Small intestine (tissue), 7 donors: ENCODE measurements around the gene BMI1. TPM values are rescaled to one million over a fixed set of nuclear protein-coding genes. Genes with fewer than 3 reads are reported as not detected.

Experiments
- DNase-seq, 2 donors: peaks; one replicate each; pipeline versions ENCODE4 v3.0.0 to v3.0.0-alpha.2; 2013
- FAIRE-seq: peaks from 2 replicates; lab custom pipeline; 2012; peaks lifted over from hg19 to GRCh38; lab: Jason Lieb, UNC
- H3K27ac ChIP-seq, 3 donors: one replicate each; pipeline ENCODE4 v1.5.1; 2013; ENCODE audit warnings: low read length in 2 of 3, mild to moderate bottlenecking in 2 of 3, control low read depth in 1 of 3, inconsistent platforms in 1 of 3, low read depth in 1 of 3, moderate library complexity in 1 of 3
- H3K27me3 ChIP-seq, 3 donors: one replicate each; pipeline ENCODE4 v1.6.1; 2013; ENCODE audit warnings: low read length in 3 of 3, inconsistent platforms in 1 of 3; ENCODE audit not compliant: control insufficient read depth in 3 of 3, insufficient read depth in 3 of 3
- H3K36me3 ChIP-seq, 3 donors: one replicate each; pipeline ENCODE4 v1.6.1; 2013; ENCODE audit warnings: low read length in 3 of 3, inconsistent platforms in 1 of 3, low read depth in 1 of 3, mild to moderate bottlenecking in 1 of 3, moderate library complexity in 1 of 3; ENCODE audit not compliant: control insufficient read depth in 3 of 3, insufficient read depth in 2 of 3
- H3K4me1 ChIP-seq, 3 donors: one replicate each; pipeline ENCODE4 v1.6.1; 2013; ENCODE audit warnings: low read length in 2 of 3, inconsistent platforms in 1 of 3, low read depth in 1 of 3, mild to moderate bottlenecking in 1 of 3, moderate library complexity in 1 of 3; ENCODE audit not compliant: control insufficient read depth in 3 of 3, insufficient read depth in 2 of 3
- H3K4me3 ChIP-seq, 3 donors: one replicate each; pipeline ENCODE4 v1.5.1; 2013; ENCODE audit warnings: low read length in 3 of 3, control low read depth in 1 of 3, inconsistent platforms in 1 of 3, low read depth in 1 of 3, mild to moderate bottlenecking in 1 of 3, moderate library complexity in 1 of 3
- H3K9me3 ChIP-seq, 2 donors: one replicate each; pipeline ENCODE4 v1.6.1; 2013; ENCODE audit warnings: low read depth in 1 of 2, low read length in 1 of 2; ENCODE audit not compliant: control insufficient read depth in 2 of 2, insufficient read depth in 1 of 2
- WGBS, 3 donors: extraction: QIAGEN DNeasy Blood & Tissue Kit; methylation state at CpG; one replicate each; pipeline ENCODE4 v1.1.7; 2013; 5-methylcytosine and 5-hydroxymethylcytosine counted together
- polyA plus RNA-seq, 4 donors: library from polyadenylated mRNA; stranded (reverse) in 3 of 4; unstranded in 1 of 4; fragments of 200-250 nt in 3 of 4; fragments of 120-200 nt in 1 of 4; gene quantifications; one replicate each; pipeline versions ENCODE4 v1.2.1 to v1.2.3, GENCODE V29; 2013
- donor health status: healthy with polysubstance abuse.
- donor health status: control.
- donor health status: control.
- donor health status: Bipolar disorder and iron deficiency.
- donor health status: healthy.

BMI1 gene
- polyA plus RNA-seq, 4 donors = 10.3 to 31.4 (median 19.6) TPM

DNA sequence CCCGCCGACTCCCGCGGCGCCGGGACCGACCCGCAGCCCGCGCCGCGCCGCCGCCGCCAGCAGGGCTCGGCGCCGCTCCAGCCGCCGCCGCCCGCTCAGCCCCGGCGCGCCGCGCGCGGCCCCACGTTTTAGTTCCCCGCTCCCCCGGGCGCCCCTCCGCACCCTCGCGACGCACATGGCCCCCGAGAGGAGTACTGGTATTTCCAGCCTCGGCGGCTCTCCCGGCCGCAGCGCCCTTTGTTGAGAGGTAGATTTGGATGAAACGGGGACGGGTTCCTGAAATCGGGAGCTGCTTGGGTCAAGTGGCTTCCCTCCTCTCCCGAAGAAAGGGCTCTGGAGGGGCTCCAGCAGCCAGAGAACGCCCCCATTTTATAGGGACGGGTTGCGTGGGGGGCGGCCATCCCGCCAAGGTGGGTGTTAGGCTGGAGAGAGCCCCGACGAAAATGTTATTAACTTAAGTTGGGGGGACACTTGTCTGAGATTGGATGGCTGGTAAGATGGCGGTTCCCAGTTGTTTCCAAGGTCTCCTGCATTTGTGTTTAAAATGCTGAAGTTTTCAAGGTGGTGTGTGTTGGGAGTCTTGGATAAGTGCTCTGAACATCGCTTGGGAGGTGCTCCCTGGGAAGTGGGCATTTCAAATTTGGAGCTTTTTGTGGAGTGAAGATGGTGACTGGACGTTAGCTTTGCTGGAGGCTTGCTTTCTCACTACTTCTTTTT is 1.2 kb downstream of the BMI1 start:
- H3K9me3 ChIP-seq = no peaks in the 10 kb centered on the region
- H3K27me3 ChIP-seq = peaks cover 0 to 19% (median 0%) of the 10 kb centered on the region in 3 donors
- H3K27ac ChIP-seq = peak overlapping the region in 1 of 3 donors; percentile 21
- 2 to 3% (median 2%) methylated on average over 26 to 57 of the region's 57 CpGs for WGBS, 3 donors
- no peak for FAIRE-seq
- peak in 1 of 2 donors; percentile 67 for DNase-seq
- H3K4me1 ChIP-seq = peaks cover 2 to 21% (median 2%) of the 10 kb centered on the region in 3 donors
- H3K36me3 ChIP-seq = no peaks in the 10 kb centered on the region
- H3K4me3 ChIP-seq = peak overlapping the region; percentile 59 to 96 (median 93)

DNA sequence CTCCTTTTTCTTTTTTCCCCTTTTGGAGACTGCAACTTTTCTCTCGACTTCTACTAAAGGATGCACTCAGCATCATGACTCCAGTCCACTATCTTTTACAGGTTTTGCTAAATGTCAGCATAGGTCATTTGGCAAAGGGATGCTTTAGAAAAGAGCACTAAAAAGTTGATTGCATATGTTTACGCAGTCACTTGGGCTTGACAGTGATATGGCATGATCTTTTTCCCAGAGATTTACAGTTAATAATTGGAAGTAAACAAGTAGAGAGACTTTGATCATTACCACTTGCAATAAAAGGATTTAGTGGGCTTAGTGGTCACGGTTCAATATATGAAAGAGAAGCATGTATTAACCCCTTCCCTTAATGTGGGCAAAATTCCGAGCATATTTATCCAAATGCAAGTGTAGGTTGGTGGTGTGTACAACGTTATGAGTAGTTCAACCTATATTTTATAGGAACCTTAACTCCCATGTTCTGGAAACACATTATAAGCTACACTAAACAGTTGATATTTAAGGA is 1.8 kb downstream of the BMI1 start:
- DNase-seq (no peak), FAIRE-seq (no peak)
- H3K4me1 ChIP-seq = peaks cover 2 to 20% (median 2%) of the 10 kb centered on the region in 3 donors
- H3K27ac ChIP-seq = no peak overlapping the region
- peaks cover 0 to 19% (median 0%) of the 10 kb centered on the region in 3 donors for H3K27me3 ChIP-seq
- no peaks in the 10 kb centered on the region for H3K9me3 ChIP-seq
- no peaks in the 10 kb centered on the region for H3K36me3 ChIP-seq
- H3K4me3 ChIP-seq = peak overlapping the region in 2 of 3 donors; percentile 59 to 93
- 20 to 61% (median 41%) methylated on average over 5 of the region's 5 CpGs for WGBS, 3 donors

DNA sequence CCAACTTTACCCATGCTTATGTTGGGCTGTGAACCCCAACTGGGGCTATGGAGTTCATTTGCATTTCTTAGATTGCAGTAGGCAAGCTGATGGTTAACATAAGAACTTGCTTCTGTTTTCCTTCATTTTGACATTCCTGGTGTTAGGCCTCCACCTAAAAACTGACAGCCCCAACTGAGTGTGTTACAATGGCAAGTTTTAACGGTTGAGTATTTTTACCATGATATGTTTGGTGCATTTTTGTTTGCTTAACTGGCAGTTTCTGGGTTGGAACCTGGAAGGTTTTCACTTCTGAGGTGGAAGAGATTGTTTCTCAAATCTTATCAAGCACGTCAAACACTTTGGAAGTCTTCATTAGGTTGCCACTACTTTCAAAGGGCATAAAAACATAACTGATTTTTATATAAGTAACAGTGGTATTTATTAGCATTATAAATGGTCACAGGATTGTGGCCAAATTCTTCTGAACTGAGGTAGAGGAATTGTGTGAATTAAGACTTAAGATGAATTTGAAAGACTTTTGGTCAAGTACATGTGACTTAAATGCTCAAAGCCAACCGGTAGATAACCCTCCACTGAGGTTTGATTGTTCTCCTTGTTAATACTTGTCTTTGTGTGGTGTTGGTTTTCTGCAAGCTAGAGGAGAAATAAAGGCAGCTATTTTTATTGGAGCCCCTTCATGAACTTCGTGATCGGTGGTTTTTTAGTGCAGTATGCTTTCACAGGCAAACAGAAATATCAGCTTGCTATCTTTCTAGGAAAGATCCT is 2.8 kb downstream of the BMI1 start:
- Histone ChIP-seq H3K4me1 (peaks cover 2 to 17% (median 2%) of the 10 kb centered on the region in 3 donors), H3K27ac (no peak overlapping the region), H3K9me3 (no peaks in the 10 kb centered on the region), H3K27me3 (peaks cover 0 to 19% (median 0%) of the 10 kb centered on the region in 3 donors), H3K4me3 (no peak overlapping the region), H3K36me3 (no peaks in the 10 kb centered on the region)
- no peak for DNase-seq
- 54 to 83% (median 64%) methylated on average over 5 of the region's 5 CpGs for WGBS, 3 donors
- no peak for FAIRE-seq

DNA sequence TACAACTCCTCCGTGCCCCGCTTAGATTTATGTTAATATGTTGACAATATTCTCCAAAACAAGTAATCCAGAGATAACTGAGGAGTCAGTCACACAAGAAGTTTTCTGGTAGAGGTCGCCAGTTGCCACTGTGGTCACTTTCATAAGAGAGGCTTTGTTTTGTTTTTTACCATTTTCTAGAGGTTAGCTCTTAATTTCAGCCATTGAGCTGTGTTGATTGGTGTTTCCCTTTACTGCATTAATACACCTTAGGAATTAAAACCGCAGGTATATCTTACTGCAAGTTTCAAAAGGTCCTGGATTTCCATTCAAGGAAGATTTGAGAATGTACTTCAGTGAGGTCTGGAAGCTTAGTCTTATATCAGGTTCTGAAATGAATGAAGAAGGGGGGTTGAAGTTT is 3.5 kb downstream of the BMI1 start:
- no peak overlapping the region for H3K27ac ChIP-seq
- H3K9me3 ChIP-seq = no peaks in the 10 kb centered on the region
- H3K4me3 ChIP-seq = peak overlapping the region in 1 of 3 donors; percentile 78
- 42 to 61% (median 53%) methylated on average over 4 of the region's 4 CpGs for WGBS, 3 donors
- FAIRE-seq (no peak), DNase-seq (peak in 1 of 2 donors; percentile 21)
- peaks cover 2 to 17% (median 2%) of the 10 kb centered on the region in 3 donors for H3K4me1 ChIP-seq
- peaks cover 0 to 19% (median 0%) of the 10 kb centered on the region in 3 donors for H3K27me3 ChIP-seq
- peaks cover 0 to 3% (median 0%) of the 10 kb centered on the region in 3 donors for H3K36me3 ChIP-seq

DNA sequence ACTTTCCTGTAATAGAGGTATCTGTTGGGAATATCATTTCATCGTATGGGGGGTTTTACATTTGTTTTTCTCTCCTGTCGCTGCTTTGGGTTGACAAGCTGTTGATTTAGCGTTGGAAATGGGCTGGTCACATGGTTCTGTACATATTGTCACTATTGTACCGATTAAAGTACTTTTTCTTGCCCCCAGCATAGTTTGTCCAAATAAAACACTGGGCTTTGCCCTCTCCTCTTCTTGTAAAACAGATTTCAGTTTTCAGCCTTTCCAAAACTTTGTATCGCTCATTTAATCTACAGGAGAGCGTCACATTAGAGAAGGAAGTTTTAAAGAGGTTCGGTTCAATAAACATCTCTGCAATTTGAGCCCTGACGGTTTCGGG is 4.0 kb downstream of the BMI1 start:
- Histone ChIP-seq H3K9me3 (no peaks in the 10 kb centered on the region), H3K4me1 (peaks cover 2 to 12% (median 2%) of the 10 kb centered on the region in 3 donors), H3K4me3 (peak overlapping the region; percentile 59 to 78 (median 64)), H3K27ac (peak overlapping the region in 1 of 3 donors; percentile 31), H3K36me3 (peaks cover 0 to 3% (median 0%) of the 10 kb centered on the region in 3 donors), H3K27me3 (peaks cover 0 to 19% (median 0%) of the 10 kb centered on the region in 3 donors)
- no peak for FAIRE-seq
- DNase-seq = no peak
- 1 to 4% (median 1%) methylated on average over 9 of the region's 9 CpGs for WGBS, 3 donors

DNA sequence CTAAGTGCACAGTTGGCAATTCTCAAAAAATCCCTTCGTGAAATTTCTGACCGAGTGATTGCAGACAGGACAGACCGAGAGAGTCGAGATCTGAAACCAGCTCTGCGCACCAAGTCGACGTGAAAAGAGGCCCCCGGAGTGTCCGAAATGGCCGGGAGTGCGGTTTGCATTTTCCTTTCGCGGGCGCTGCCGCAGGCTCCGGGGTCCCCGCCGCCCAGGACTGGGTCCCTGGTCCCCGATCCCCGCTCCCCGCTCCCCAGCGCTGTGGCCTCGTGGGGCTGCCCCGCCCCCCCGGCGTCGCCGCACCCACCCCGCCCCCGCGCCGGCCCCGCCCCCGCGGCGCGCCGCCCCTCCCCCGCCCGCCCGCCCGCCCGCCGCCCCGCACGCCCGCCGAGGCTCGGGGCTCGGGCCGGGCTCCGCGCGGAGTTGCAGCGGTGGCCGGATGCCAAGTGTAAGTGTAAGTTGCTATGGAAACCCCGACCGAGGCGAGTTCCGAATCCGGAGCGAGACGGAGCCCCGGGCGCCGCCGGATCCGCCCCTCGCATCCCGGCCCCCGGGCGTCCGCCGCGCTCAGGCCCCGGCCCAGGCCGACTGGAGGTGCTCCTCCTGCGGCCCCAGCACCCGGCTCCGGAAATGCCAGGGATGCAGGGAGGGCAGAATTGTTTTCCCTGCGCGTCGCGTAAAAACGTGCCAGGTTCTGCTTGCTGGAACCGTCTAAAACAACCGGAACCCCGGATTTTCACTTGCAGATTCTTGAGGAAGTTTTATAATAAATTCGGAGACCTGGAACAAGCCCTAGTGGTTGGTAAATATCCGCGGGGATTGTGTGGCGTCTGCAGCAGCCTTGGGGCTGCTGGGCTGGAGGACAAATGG is 4.6 kb downstream of the BMI1 start:
- peak overlapping the region in 1 of 3 donors; percentile 14 for H3K27ac ChIP-seq
- DNase-seq (peak; percentile 46 to 79), FAIRE-seq (no peak)
- H3K36me3 ChIP-seq = peaks cover 0 to 3% (median 0%) of the 10 kb centered on the region in 3 donors
- H3K27me3 ChIP-seq = peaks cover 0 to 19% (median 0%) of the 10 kb centered on the region in 3 donors
- H3K4me3 ChIP-seq = peak overlapping the region; percentile 59 to 78 (median 64)
- WGBS, 3 donors = 0 to 2% (median 1%) methylated on average over 42 to 92 of the region's 92 CpGs
- peaks cover 2 to 11% (median 2%) of the 10 kb centered on the region in 3 donors for H3K4me1 ChIP-seq
- H3K9me3 ChIP-seq = no peaks in the 10 kb centered on the region

DNA sequence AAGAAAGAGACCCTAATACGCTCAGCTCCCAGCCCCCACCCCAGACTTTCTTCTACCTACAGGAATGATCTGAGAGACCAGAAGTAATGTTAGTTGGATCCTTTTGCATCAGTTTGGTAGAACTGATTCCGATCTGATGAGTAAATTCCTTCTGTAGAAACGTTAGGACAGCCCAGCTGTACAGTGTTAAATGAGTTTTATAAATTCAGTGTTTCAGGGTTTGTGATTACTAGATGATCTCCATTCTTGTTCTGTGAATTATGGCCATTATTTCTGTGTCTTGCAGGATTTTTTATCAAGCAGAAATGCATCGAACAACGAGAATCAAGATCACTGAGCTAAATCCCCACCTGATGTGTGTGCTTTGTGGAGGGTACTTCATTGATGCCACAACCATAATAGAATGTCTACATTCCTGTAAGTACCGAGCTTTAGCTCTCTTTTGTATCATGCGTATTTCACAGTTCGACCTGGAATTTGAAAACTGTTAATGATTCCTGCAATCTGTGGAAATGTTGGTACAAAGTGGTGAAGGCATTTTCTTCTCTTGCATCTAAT is 5.3 kb downstream of the BMI1 start:
- no peak for FAIRE-seq
- 68 to 71% (median 68%) methylated on average over 8 of the region's 8 CpGs for WGBS, 3 donors
- DNase-seq = no peak
- H3K9me3 ChIP-seq = no peaks in the 10 kb centered on the region
- peak overlapping the region; percentile 39 to 78 (median 64) for H3K4me3 ChIP-seq
- peaks cover 2 to 11% (median 2%) of the 10 kb centered on the region in 3 donors for H3K4me1 ChIP-seq
- H3K36me3 ChIP-seq = peaks cover 0 to 3% (median 0%) of the 10 kb centered on the region in 3 donors
- peaks cover 0 to 19% (median 0%) of the 10 kb centered on the region in 3 donors for H3K27me3 ChIP-seq
- H3K27ac ChIP-seq = no peak overlapping the region
